Glutamatergic neuron (in vitro differentiated cells): ENCODE results near the gene POLDIP2. TPM values are rescaled to one million over a fixed set of nuclear protein-coding genes. Genes with fewer than 3 reads are reported as not detected.
A peak's percentile ranks its signal among the peaks of the same experiment; 100 is the strongest.

Experiments
- DNase-seq: peaks from one replicate; pipeline ENCODE4 v3.0.0; 2022
- H3K27ac Mint-ChIP-seq: one replicate; pipeline ENCODE4 v1.8.0; 2020; ENCODE audit warnings: mild to moderate bottlenecking, mixed read lengths, inconsistent platforms; ENCODE audit not compliant: unreplicated experiment
- H3K27me3 Mint-ChIP-seq: one replicate; pipeline ENCODE4 v1.8.0; 2020; ENCODE audit warnings: mild to moderate bottlenecking, moderate library complexity, mixed read lengths, inconsistent platforms; ENCODE audit not compliant: unreplicated experiment
- H3K36me3 Mint-ChIP-seq: one replicate; pipeline ENCODE4 v1.8.0; 2020; ENCODE audit warnings: mild to moderate bottlenecking, mixed read lengths, inconsistent platforms; ENCODE audit not compliant: unreplicated experiment
- H3K4me1 Mint-ChIP-seq: one replicate; pipeline ENCODE4 v1.8.0; 2020; ENCODE audit warnings: mild to moderate bottlenecking, low read depth, mixed read lengths, inconsistent platforms; ENCODE audit not compliant: unreplicated experiment
- H3K4me3 Mint-ChIP-seq: one replicate; pipeline ENCODE4 v1.8.0; 2020; ENCODE audit warnings: mild to moderate bottlenecking, mixed read lengths, inconsistent platforms; ENCODE audit not compliant: unreplicated experiment
- H3K9me3 Mint-ChIP-seq: one replicate; pipeline ENCODE4 v1.8.0; 2020; ENCODE audit warnings: mild to moderate bottlenecking, moderate library complexity, mixed read lengths, inconsistent platforms; ENCODE audit not compliant: unreplicated experiment
- CTCF ChIP-seq: fragments of 200-600 bp; sonication (generic); IDR thresholded peaks from one replicate; pipeline ENCODE4 v1.5.0; 2021; ENCODE audit not compliant: partially characterized antibody, unreplicated experiment
- long read RNA-seq: library from polyadenylated mRNA; unstranded; transcript quantifications from one replicate; pipeline ENCODE4 v2.0.0, GENCODE V29; 2020; ENCODE audit not compliant: unreplicated experiment
- total RNA-seq: library from RNA; stranded (reverse); fragmentation: NEBNext Ultra II Directional; extraction: Animal tissue kit (Norgen Biotek cat#: 25700); gene quantifications from one replicate; pipeline ENCODE4 v1.2.1, GENCODE V29; 2021; ENCODE audit not compliant: unreplicated experiment

The POLDIP2 gene
- 73.5 TPM for total RNA-seq
- long read RNA-seq, transcript POLDIP2-201 (11 exons, 2,121 nt), result major isoform, 123 of 144 reads
- long read RNA-seq, partial matches to known transcripts, result 6 of 144 reads
- long read RNA-seq, other reads (novel, unspliced or antisense), result 15 of 144 reads

- Mint-ChIP-seq H3K27ac (peak within 1 kb of the TSS; percentile 96), H3K4me3 (peak within 1 kb of the TSS; percentile 97), H3K36me3 (peaks cover 8% of the 10 kb centered on the region), H3K9me3 (peaks cover 11% of the 10 kb centered on the region), H3K4me1 (peaks cover 13% of the 10 kb centered on the region), H3K27me3 (peaks cover 6% of the 10 kb centered on the region)
- no peak for TF ChIP-seq CTCF
- peak; percentile 97 for DNase-seq
Measured at GRCh38 chr17:28357061-28357900, at the start of gene POLDIP2. TSS of gene POLDIP2 (minus strand) at chr17:28357527. CDS start at chr17:28357448, 79 bp downstream.

- Mint-ChIP-seq H3K4me1 (peaks cover 4% of the 10 kb centered on the region), H3K27me3 (peaks cover 11% of the 10 kb centered on the region), H3K9me3 (peaks cover 14% of the 10 kb centered on the region), H3K36me3 (no peaks in the 10 kb centered on the region), H3K27ac (peak overlapping the region; percentile 59), H3K4me3 (peak overlapping the region; percentile 90)
- TF ChIP-seq CTCF, result no peak
- DNase-seq, result no peak
Measured at GRCh38 chr17:28406473-28406814, 49.1 kb upstream of the POLDIP2 start.

GRCh38 chr17:28405632-28406472, 48.5 kb upstream of the POLDIP2 start, which contains the start of gene SLC46A1:
TSS of gene SLC46A1 (minus strand) at chr17:28406212. CDS start at chr17:28406114, 98 bp downstream.
- Mint-ChIP-seq H3K36me3 (no peaks in the 10 kb centered on the region), H3K27ac (peak within 1 kb of the TSS; percentile 59), H3K9me3 (peaks cover 14% of the 10 kb centered on the region), H3K27me3 (peaks cover 11% of the 10 kb centered on the region), H3K4me3 (peak within 1 kb of the TSS; percentile 90), H3K4me1 (peaks cover 4% of the 10 kb centered on the region)
- no peak for TF ChIP-seq CTCF
- peak; percentile 67 for DNase-seq

- H3K4me1 Mint-ChIP-seq, result peaks cover 4% of the 10 kb centered on the region
- TF ChIP-seq CTCF, result no peak
- H3K36me3 Mint-ChIP-seq, result no peaks in the 10 kb centered on the region
- peak overlapping the region; percentile 77 for H3K4me3 Mint-ChIP-seq
- H3K27ac Mint-ChIP-seq, result peak overlapping the region; percentile 33
- peak; percentile 41 for DNase-seq
- peaks cover 14% of the 10 kb centered on the region for H3K9me3 Mint-ChIP-seq
- H3K27me3 Mint-ChIP-seq, result peaks cover 11% of the 10 kb centered on the region
Measured at GRCh38 chr17:28404812-28405570, 47.7 kb upstream of the POLDIP2 start.
